ENCODE measurements around the gene BICC1.

BICC1 gene

GRCh38 chr10:58718596-58718995 lies 205.9 kb downstream of the BICC1 start:
- Histone ChIP-seq H3K27me3 (ENCODE audit: insufficient read depth, poor library complexity, severe bottlenecking) (no peaks in the 10 kb centered on the region), H3K4me3 (ENCODE audit: severe bottlenecking) (no peak overlapping the region)
- no peak for ATAC-seq (ENCODE audit: low read depth)

GRCh38 chr10:58721601-58722281 lies 209.1 kb downstream of the BICC1 start:
- H3K36me3 ChIP-seq (ENCODE audit: low read depth): no peaks in the 10 kb centered on the region
- no peaks in the 10 kb centered on the region for H3K27me3 ChIP-seq (ENCODE audit: insufficient read depth, poor library complexity, severe bottlenecking)
- ATAC-seq (ENCODE audit: low read depth) (no peak), DNase-seq (ENCODE audit: low spot score) (no peak)
- H3K9me3 ChIP-seq (ENCODE audit: severe bottlenecking): no peaks in the 10 kb centered on the region
- H3K27ac ChIP-seq (ENCODE audit: poor library complexity, severe bottlenecking): no peak overlapping the region
- TF ChIP-seq CTCF (IDR thresholded peaks at IDR 0.05; ENCODE audit: poor library complexity, severe bottlenecking): no peak
- H3K4me3 ChIP-seq (ENCODE audit: severe bottlenecking): no peak overlapping the region
- peaks cover 3% of the 10 kb centered on the region for H3K4me1 ChIP-seq (ENCODE audit: insufficient read depth, poor library complexity, severe bottlenecking)

More at GRCh38 chr10:58718596-58718995, 205.9 kb downstream of the BICC1 start:
- H3K36me3 ChIP-seq (ENCODE audit: low read depth): no peaks in the 10 kb centered on the region
- no peaks in the 10 kb centered on the region for H3K9me3 ChIP-seq (ENCODE audit: severe bottlenecking)
- H3K4me1 ChIP-seq (ENCODE audit: insufficient read depth, poor library complexity, severe bottlenecking): no peaks in the 10 kb centered on the region
- no peak overlapping the region for H3K27ac ChIP-seq (ENCODE audit: poor library complexity, severe bottlenecking)
- DNase-seq (ENCODE audit: low spot score): no peak
- TF ChIP-seq CTCF (IDR thresholded peaks at IDR 0.05; ENCODE audit: poor library complexity, severe bottlenecking): no peak

- TF ChIP-seq CTCF (IDR thresholded peaks at IDR 0.05; ENCODE audit: poor library complexity, severe bottlenecking): no peak
These were observed 210.5 kb downstream of the BICC1 start for GRCh38 chr10:58723186-58723585.

GRCh38 chr10:58723966-58724365 lies 211.3 kb downstream of the BICC1 start:
- Histone ChIP-seq H3K27ac (ENCODE audit: poor library complexity, severe bottlenecking) (no peak overlapping the region), H3K4me3 (ENCODE audit: severe bottlenecking) (no peak overlapping the region), H3K36me3 (ENCODE audit: low read depth) (no peaks in the 10 kb centered on the region), H3K27me3 (ENCODE audit: insufficient read depth, poor library complexity, severe bottlenecking) (no peaks in the 10 kb centered on the region), H3K9me3 (ENCODE audit: severe bottlenecking) (no peaks in the 10 kb centered on the region), H3K4me1 (ENCODE audit: insufficient read depth, poor library complexity, severe bottlenecking) (peaks cover 3% of the 10 kb centered on the region)
- no peak for ATAC-seq (ENCODE audit: low read depth)
- DNase-seq (ENCODE audit: low spot score): no peak
- no peak for TF ChIP-seq CTCF (IDR thresholded peaks at IDR 0.05; ENCODE audit: poor library complexity, severe bottlenecking)

More at GRCh38 chr10:58723186-58723585, 210.5 kb downstream of the BICC1 start:
- Histone ChIP-seq H3K27ac (ENCODE audit: poor library complexity, severe bottlenecking) (no peak overlapping the region), H3K9me3 (ENCODE audit: severe bottlenecking) (no peaks in the 10 kb centered on the region), H3K4me1 (ENCODE audit: insufficient read depth, poor library complexity, severe bottlenecking) (peaks cover 3% of the 10 kb centered on the region), H3K36me3 (ENCODE audit: low read depth) (no peaks in the 10 kb centered on the region), H3K4me3 (ENCODE audit: severe bottlenecking) (no peak overlapping the region), H3K27me3 (ENCODE audit: insufficient read depth, poor library complexity, severe bottlenecking) (no peaks in the 10 kb centered on the region)
- ATAC-seq (ENCODE audit: low read depth): no peak
- no peak for DNase-seq (ENCODE audit: low spot score)

- Histone ChIP-seq H3K27me3 (ENCODE audit: insufficient read depth, poor library complexity, severe bottlenecking) (no peaks in the 10 kb centered on the region), H3K4me1 (ENCODE audit: insufficient read depth, poor library complexity, severe bottlenecking) (peaks cover 3% of the 10 kb centered on the region), H3K4me3 (ENCODE audit: severe bottlenecking) (no peak overlapping the region), H3K27ac (ENCODE audit: poor library complexity, severe bottlenecking) (no peak overlapping the region), H3K9me3 (ENCODE audit: severe bottlenecking) (no peaks in the 10 kb centered on the region), H3K36me3 (ENCODE audit: low read depth) (no peaks in the 10 kb centered on the region)
- ATAC-seq (ENCODE audit: low read depth) (no peak), DNase-seq (ENCODE audit: low spot score) (no peak)
- TF ChIP-seq CTCF (IDR thresholded peaks at IDR 0.05; ENCODE audit: poor library complexity, severe bottlenecking): no peak
These were observed 212.1 kb downstream of the BICC1 start for GRCh38 chr10:58724781-58725180.
